Keratinocyte (primary cell): ENCODE data around the gene TGFBRAP1. TPM values are rescaled to one million over a fixed set of nuclear protein-coding genes. Genes with fewer than 3 reads are reported as not detected.

Experiments
- DNase-seq: peaks from one replicate; pipeline ENCODE4 v3.0.0-alpha.2; 2011; ENCODE audit warnings: low read depth, missing footprints, low spot score
- FAIRE-seq: peaks from 2 replicates; lab custom pipeline; 2011; peaks lifted over from hg19 to GRCh38; lab: Jason Lieb, UNC
- H2AFZ ChIP-seq: 2 replicates; pipeline ENCODE4 v1.6.0; 2012; ENCODE audit warnings: low read length, control low read depth, inconsistent platforms; ENCODE audit not compliant: control insufficient read depth
- H3K27ac ChIP-seq: 2 replicates; pipeline ENCODE4 v1.5.1; 2011; ENCODE audit warnings: low read length; ENCODE audit not compliant: control insufficient read depth, insufficient read depth
- H3K27me3 ChIP-seq: 3 replicates; pipeline ENCODE4 v1.6.0; 2011; ENCODE audit warnings: low read length; ENCODE audit not compliant: control insufficient read depth, insufficient read depth; ENCODE audit errors: extremely low read depth
- H3K36me3 ChIP-seq, 2 experiments: 2 replicates in 1 of 2; 3 replicates in 1 of 2; pipeline ENCODE4 v1.5.1; 2011; ENCODE audit warnings: low read length in 2 of 2, mild to moderate bottlenecking in 1 of 2; ENCODE audit not compliant: control insufficient read depth in 2 of 2, insufficient read depth in 2 of 2; ENCODE audit errors: extremely low read depth in 1 of 2
- H3K4me1 ChIP-seq: 3 replicates; pipeline ENCODE4 v1.5.1; 2011; ENCODE audit warnings: low read length; ENCODE audit not compliant: control insufficient read depth, insufficient read depth; ENCODE audit errors: extremely low read depth
- H3K4me2 ChIP-seq: 3 replicates; pipeline ENCODE4 v1.6.0; 2011; ENCODE audit warnings: low read depth, low read length; ENCODE audit not compliant: control insufficient read depth, insufficient read depth; ENCODE audit errors: extremely low read depth
- H3K4me3 ChIP-seq, 3 experiments: fragments of 200-600 bp in 1 of 3; sonication (generic) in 1 of 3; 2 replicates in 2 of 3; 3 replicates in 1 of 3; pipeline ENCODE4 v1.5.1; 2011 to 2016; ENCODE audit warnings: low read length in 3 of 3, mild to moderate bottlenecking in 3 of 3, control low read depth in 2 of 3, inconsistent platforms in 1 of 3, low read depth in 1 of 3, mixed read lengths in 1 of 3, mixed run types in 1 of 3, moderate library complexity in 1 of 3; ENCODE audit not compliant: control insufficient read depth in 2 of 3, insufficient read depth in 2 of 3; ENCODE audit errors: extremely low read depth in 1 of 3
- H3K79me2 ChIP-seq: 2 replicates; pipeline ENCODE4 v1.6.0; 2012; ENCODE audit warnings: low read length; ENCODE audit not compliant: control insufficient read depth, insufficient read depth
- H3K9ac ChIP-seq: 3 replicates; pipeline ENCODE4 v1.6.0; 2011; ENCODE audit warnings: low read length; ENCODE audit not compliant: control insufficient read depth, insufficient read depth; ENCODE audit errors: extremely low read depth
- H3K9me1 ChIP-seq: 3 replicates; pipeline ENCODE4 v1.6.0; 2011; ENCODE audit warnings: low read length; ENCODE audit not compliant: control insufficient read depth, insufficient read depth; ENCODE audit errors: extremely low read depth
- H3K9me3 ChIP-seq: 2 replicates; pipeline ENCODE4 v1.5.1; 2012; ENCODE audit warnings: low read depth, low read length; ENCODE audit not compliant: control insufficient read depth
- H4K20me1 ChIP-seq: 3 replicates; pipeline ENCODE4 v1.6.0; 2011; ENCODE audit warnings: low read length; ENCODE audit not compliant: control insufficient read depth, insufficient read depth; ENCODE audit errors: extremely low read depth
- CTCF ChIP-seq, 3 experiments: IDR thresholded peaks in 1 of 3; conservative IDR thresholded peaks in 1 of 3; optimal IDR thresholded peaks in 1 of 3; 2 replicates in 2 of 3; 3 replicates in 1 of 3; pipeline versions ENCODE3 to v1.5.1; 2011; ENCODE audit warnings: low read length in 3 of 3, mild to moderate bottlenecking in 3 of 3, moderate library complexity in 2 of 3, control low read depth in 1 of 3, inconsistent platforms in 1 of 3; ENCODE audit not compliant: insufficient read depth in 2 of 3; ENCODE audit errors: extremely low read depth in 1 of 3
- EZH2 ChIP-seq: IDR thresholded peaks from one replicate; pipeline ENCODE4 v1.6.1; 2012; ENCODE audit warnings: inconsistent platforms, mild to moderate bottlenecking, low read length, moderate library complexity
- dilution Hi-C: fragments of 300-500 bp; cut with MboI; formaldehyde crosslinking; loops from one replicate; pipeline ENCODE4 v1.7.0; 2020; ENCODE audit warnings: low sequenced_read_pairs; ENCODE audit not compliant: extremely low pct_ligation_motif_present
- polyA plus RNA-seq, 5 experiments: library from polyadenylated mRNA; depleted of rRNA in 3 of 5; stranded (reverse) in 3 of 5; stranded (forward) in 1 of 5; unstranded in 1 of 5; fragments of >200 nt; gene quantifications; 1 replicate in 1 of 5; 2 replicates in 3 of 5; 3 replicates in 1 of 5; pipeline versions ENCODE4 v1.2.1 to v1.2.3, GENCODE V29; 2011 to 2012; ENCODE audit warnings: missing spikeins in 2 of 5, low read depth in 1 of 5, low replicate concordance in 1 of 5

Gene TGFBRAP1
- polyA plus RNA-seq, 1 donor (not counting 4 experiments of a cell fraction or from before 2014, with no cell fraction given) = 9.3 TPM

DNA sequence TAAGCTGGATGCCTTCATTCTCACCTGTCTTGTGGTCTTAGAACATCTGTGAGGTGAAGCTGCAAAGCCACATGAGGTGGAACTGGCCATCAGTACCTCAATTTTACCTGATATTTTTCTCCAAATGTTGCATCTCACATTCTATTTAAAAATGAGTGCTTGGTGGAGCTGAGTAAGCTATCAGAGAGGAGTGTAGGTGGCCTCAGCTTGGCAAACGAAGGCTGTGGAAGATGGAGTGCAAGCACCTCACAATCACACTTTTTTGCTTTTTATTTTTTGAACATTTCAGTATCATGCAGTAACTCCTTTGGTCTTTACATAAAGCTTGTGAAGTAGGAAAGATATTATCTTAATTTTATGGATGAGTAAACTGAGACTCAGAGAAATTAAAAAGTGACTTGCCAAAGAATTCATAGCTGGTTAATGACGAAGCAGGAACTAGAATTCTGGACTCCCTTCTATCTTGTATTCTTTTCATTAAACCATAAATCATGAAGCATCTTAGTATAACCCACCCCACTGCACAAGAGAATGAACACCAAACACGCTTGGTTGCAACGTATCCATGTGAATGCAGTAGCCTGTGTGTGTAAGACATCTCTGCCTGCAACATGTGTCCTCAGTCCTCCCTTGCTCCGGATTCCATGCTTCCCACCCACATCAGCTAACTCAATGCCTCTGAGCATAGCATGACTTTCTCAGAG, 35.1 kb upstream of the TGFBRAP1 start:
- Histone ChIP-seq H3K27ac (no peak overlapping the region), H3K4me1 (no peaks in the 10 kb centered on the region), H3K9me1 (no peaks in the 10 kb centered on the region), H3K4me2 (no peak overlapping the region), H3K36me3 (peaks cover 55 to 66% of the 10 kb centered on the region in 2 experiments), H3K9ac (no peak overlapping the region), H4K20me1 (peaks cover 6% of the 10 kb centered on the region), H3K27me3 (no peaks in the 10 kb centered on the region), H3K79me2 (peaks cover 30% of the 10 kb centered on the region), H3K9me3 (no peaks in the 10 kb centered on the region), H3K4me3 (no peak overlapping the region), H2AFZ (no peak overlapping the region)
- dilution Hi-C loops = no loop called here
- no peak for FAIRE-seq
- DNase-seq = no peak
- TF ChIP-seq CTCF (optimal IDR thresholded peaks at IDR 0.05 in 1 of 3, IDR thresholded peaks at IDR 0.05 in 1 of 3, conservative IDR thresholded peaks at IDR 0.05 in 1 of 3; ENCODE audit: extremely low read depth in 1 of 3, insufficient read depth in 2 of 3, low read length in 3 of 3) (no peak), EZH2 (no peak)

DNA sequence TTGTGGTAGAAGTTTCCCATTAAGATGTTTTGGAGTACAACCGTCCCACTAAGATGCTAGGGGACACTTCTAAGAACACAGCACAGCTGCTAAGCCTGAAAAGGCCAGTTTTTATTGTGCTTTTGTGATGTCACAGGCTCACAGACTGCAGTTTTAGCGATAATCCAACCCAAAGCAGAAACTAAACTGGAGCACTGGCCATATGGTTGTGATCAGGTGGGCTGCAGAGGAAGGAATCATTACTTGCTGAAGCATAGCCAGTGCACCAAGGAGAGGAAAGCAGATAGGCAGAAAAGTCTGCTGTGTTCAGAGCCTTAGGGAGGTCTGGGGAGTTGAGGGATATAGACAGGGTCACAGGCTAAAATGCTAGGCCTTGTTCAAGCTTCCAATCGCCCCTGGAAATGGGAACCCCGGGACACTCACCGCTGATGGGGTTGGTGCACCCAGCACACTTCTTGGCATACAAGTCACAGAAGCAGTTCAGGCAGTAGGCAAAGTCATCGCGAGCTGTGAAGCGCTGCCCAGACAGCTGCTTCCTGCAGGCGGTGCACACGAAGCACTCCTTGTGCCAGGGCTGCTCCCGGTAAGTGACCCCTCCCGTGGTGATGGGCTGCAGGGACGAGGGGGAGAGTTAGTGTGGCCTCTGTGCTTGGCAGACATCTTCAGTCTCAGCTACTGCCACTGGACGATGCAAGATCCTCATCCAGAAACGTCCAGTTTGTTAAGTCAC, 33.5 kb upstream of the TGFBRAP1 start:
- Histone ChIP-seq H3K9me3 (no peaks in the 10 kb centered on the region), H3K4me3 (no peak overlapping the region), H3K36me3 (peaks cover 57% of the 10 kb centered on the region in 2 experiments), H3K4me2 (no peak overlapping the region), H2AFZ (no peak overlapping the region), H3K27me3 (no peaks in the 10 kb centered on the region), H3K27ac (no peak overlapping the region), H3K79me2 (peaks cover 18% of the 10 kb centered on the region), H3K9me1 (no peaks in the 10 kb centered on the region), H4K20me1 (no peaks in the 10 kb centered on the region), H3K9ac (no peak overlapping the region), H3K4me1 (no peaks in the 10 kb centered on the region)
- dilution Hi-C loops = no loop called here
- no peak for DNase-seq
- FAIRE-seq = no peak
- no peak for TF ChIP-seq CTCF (optimal IDR thresholded peaks at IDR 0.05 in 1 of 3, IDR thresholded peaks at IDR 0.05 in 1 of 3, conservative IDR thresholded peaks at IDR 0.05 in 1 of 3; ENCODE audit: extremely low read depth in 1 of 3, insufficient read depth in 2 of 3, low read length in 3 of 3)
- TF ChIP-seq EZH2 = no peak
